GM21390 (cell line): ENCODE results near the gene TTC39C.

ENCODE experiments used
- ATAC-seq: cut with Tn5 transposase; IDR thresholded peaks from one replicate; pipeline ENCODE4 v1.9.1; 2021; ENCODE audit not compliant: unreplicated experiment

The TTC39C gene

GRCh38 chr18:24075767-24076597, 61.4 kb downstream of the TTC39C start:
- ATAC-seq = peak; percentile 69

- no peak for ATAC-seq
Observed at GRCh38 chr18:24076950-24077349, 62.4 kb downstream of the TTC39C start.

- ATAC-seq = no peak
Observed at GRCh38 chr18:24078391-24078790, 63.8 kb downstream of the TTC39C start.

- no peak for ATAC-seq
Observed at GRCh38 chr18:24080861-24081260, 66.3 kb downstream of the TTC39C start.

GRCh38 chr18:24083550-24083949, 69.0 kb downstream of the TTC39C start:
- no peak for ATAC-seq

GRCh38 chr18:24086082-24086481, 71.5 kb downstream of the TTC39C start:
- no peak for ATAC-seq

GRCh38 chr18:24089076-24089475, 74.5 kb downstream of the TTC39C start:
- ATAC-seq = no peak

GRCh38 chr18:24089515-24090337, 75.2 kb downstream of the TTC39C start:
- no peak for ATAC-seq

GRCh38 chr18:24090876-24091275, 76.3 kb downstream of the TTC39C start:
- no peak for ATAC-seq

- no peak for ATAC-seq
Observed at GRCh38 chr18:24094561-24094960, 80.0 kb downstream of the TTC39C start.

GRCh38 chr18:24095976-24096375, 81.4 kb downstream of the TTC39C start:
- no peak for ATAC-seq

GRCh38 chr18:24103320-24104021, 88.9 kb downstream of the TTC39C start:
- no peak for ATAC-seq

- no peak for ATAC-seq
Observed at GRCh38 chr18:24104486-24104885, 89.9 kb downstream of the TTC39C start.

- no peak for ATAC-seq
Observed at GRCh38 chr18:24108641-24109040, 94.1 kb downstream of the TTC39C start.

GRCh38 chr18:24111936-24112335, 97.4 kb downstream of the TTC39C start:
- no peak for ATAC-seq

- no peak for ATAC-seq
Observed at GRCh38 chr18:24112464-24112863, 97.9 kb downstream of the TTC39C start.

- no peak for ATAC-seq
Observed at GRCh38 chr18:24112874-24113615, 98.5 kb downstream of the TTC39C start.

- no peak for ATAC-seq
Observed at GRCh38 chr18:24114924-24115549, 100.5 kb downstream of the TTC39C start.

- ATAC-seq = no peak
Observed at GRCh38 chr18:24115628-24116027, 101.1 kb downstream of the TTC39C start.
